Colonic mucosa (tissue), 4 donors: Measurements from ENCODE around the gene NUP153. TPM values are rescaled to one million over a fixed set of nuclear protein-coding genes. Genes with fewer than 3 reads are reported as not detected.

Source experiments
- DNase-seq: peaks from one replicate; pipeline ENCODE4 v3.0.0-alpha.2; 2020
- H3K27ac ChIP-seq: fragments of 200-600 bp; one replicate; pipeline ENCODE4 v1.8.0; 2021
- H3K27me3 ChIP-seq: fragments of 200-600 bp; one replicate; pipeline ENCODE4 v1.8.0; 2021
- H3K36me3 ChIP-seq: fragments of 200-600 bp; one replicate; pipeline ENCODE4 v1.8.0; 2021
- H3K4me1 ChIP-seq: fragments of 200-600 bp; one replicate; pipeline ENCODE4 v1.8.0; 2021; ENCODE audit warnings: mild to moderate bottlenecking
- H3K4me3 ChIP-seq: fragments of 200-600 bp; one replicate; pipeline ENCODE4 v1.8.0; 2021
- H3K9ac ChIP-seq, 2 donors: one replicate each; pipeline ENCODE4 v1.7.0; 2013; ENCODE audit warnings: control low read depth in 2 of 2, low read depth in 2 of 2, low read length in 2 of 2
- H3K9me3 ChIP-seq: fragments of 200-600 bp; one replicate; pipeline ENCODE4 v1.8.0; 2021
- CTCF ChIP-seq: fragments of 200-600 bp; IDR thresholded peaks from one replicate; pipeline ENCODE4 v1.8.0; 2022; ENCODE audit warnings: antibody characterized with exemption, mild to moderate bottlenecking
- intact Hi-C: fragments of 100-400 bp; cut with DNase I; formaldehyde crosslinking; loops from one replicate; pipeline ENCODE4 v1.14.1; 2022
- total RNA-seq, 2 donors: library from RNA; stranded (reverse); fragmentation: NEBNext Ultra II Directional in 1 of 2; extraction: Animal tissue kit (Norgen Biotek cat#: 25700) in 1 of 2; gene quantifications; one replicate each; pipeline ENCODE4 v1.2.1, GENCODE V29; 2021
- donor health status: healthy.
- donor health status: DM: no; HTN: no; CAD: no.
- donor health status: DM: no; HTN: no; CAD: no.

NUP153 gene
- total RNA-seq, 2 donors from 2014 or later = 29.8 to 31.7 TPM

- Histone ChIP-seq H3K36me3 (no peaks in the 10 kb centered on the region), H3K4me1 (no peaks in the 10 kb centered on the region), H3K4me3 (no peak overlapping the region), H3K27ac (no peak overlapping the region), H3K27me3 (no peaks in the 10 kb centered on the region), H3K9me3 (no peaks in the 10 kb centered on the region), H3K9ac (no peak overlapping the region)
- no peak for DNase-seq
- intact Hi-C loops = no loop called here
- TF ChIP-seq CTCF = no peak
Measured at GRCh38 chr6:17728551-17729222, 22.0 kb upstream of the NUP153 start.

GRCh38 chr6:17725083-17725482 is 18.4 kb upstream of the NUP153 start:
- no peaks in the 10 kb centered on the region for H3K4me1 ChIP-seq
- intact Hi-C loops = no loop called here
- no peaks in the 10 kb centered on the region for H3K27me3 ChIP-seq
- no peaks in the 10 kb centered on the region for H3K36me3 ChIP-seq
- H3K9me3 ChIP-seq = no peaks in the 10 kb centered on the region
- no peak for TF ChIP-seq CTCF
- no peak overlapping the region for H3K4me3 ChIP-seq
- H3K9ac ChIP-seq = no peak overlapping the region
- DNase-seq = peak; percentile 32
- no peak overlapping the region for H3K27ac ChIP-seq

- no peak for TF ChIP-seq CTCF
- Histone ChIP-seq H3K27ac (no peak overlapping the region), H3K9ac (no peak overlapping the region), H3K9me3 (no peaks in the 10 kb centered on the region), H3K4me3 (no peak overlapping the region), H3K36me3 (no peaks in the 10 kb centered on the region), H3K27me3 (no peaks in the 10 kb centered on the region), H3K4me1 (no peaks in the 10 kb centered on the region)
- DNase-seq = no peak
- intact Hi-C loops = no loop called here
Measured at GRCh38 chr6:17724341-17724740, 17.6 kb upstream of the NUP153 start.

DNA sequence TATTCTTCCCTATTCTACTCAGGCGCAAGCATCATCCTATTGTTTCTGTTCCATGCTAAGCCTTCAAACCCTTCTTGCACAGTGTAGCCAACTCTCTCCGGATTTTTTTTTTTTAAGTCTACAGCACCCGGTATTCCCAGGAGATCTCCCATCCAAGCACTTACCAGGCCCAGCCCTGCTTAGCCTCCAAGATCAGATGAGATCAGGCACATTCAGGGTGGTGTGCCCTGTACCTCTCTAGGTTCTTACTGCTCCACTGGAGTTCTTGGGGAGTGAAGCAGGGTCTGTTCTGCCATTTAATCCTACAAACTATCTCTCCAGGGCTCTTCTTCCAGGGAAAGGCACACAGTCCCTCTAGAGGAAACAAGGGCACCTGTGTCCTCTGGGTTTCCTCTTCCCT is 14.9 kb upstream of the NUP153 start:
- H3K27ac ChIP-seq = no peak overlapping the region
- DNase-seq = no peak
- intact Hi-C loops = no loop called here

DNA sequence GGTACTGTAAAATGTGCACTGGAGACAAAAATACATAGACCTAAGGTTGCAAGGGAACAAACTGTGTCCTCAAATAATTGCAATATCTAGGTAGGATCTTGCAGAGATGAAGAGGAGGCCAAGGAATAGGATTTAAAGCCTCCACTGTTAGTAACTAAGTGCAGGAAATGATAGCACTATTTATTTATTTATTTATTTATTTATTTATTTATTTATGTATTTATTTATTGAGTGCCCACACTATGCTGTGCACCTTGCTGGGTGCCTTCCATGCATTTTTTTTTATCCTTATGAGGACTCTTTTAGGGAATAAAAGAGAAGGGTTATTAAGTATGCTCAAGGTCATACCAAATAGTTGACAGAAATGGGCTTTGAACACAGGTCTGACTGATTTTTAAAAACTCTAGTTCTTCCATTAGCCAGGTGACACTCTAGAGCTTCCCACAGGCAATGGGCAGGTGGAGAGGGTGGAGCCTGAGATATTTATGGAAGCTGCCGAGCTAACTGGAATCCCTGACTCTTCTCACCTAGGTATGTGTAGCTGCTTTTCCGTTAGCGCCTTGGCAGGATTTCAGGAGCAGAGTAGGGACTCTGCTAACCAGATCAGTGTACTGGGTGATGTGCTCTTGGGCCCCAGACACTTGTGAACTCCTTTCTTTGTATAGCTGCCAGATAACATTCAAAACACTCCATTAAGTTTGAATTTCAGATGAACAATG is 12.8 kb upstream of the NUP153 start:
- H3K27ac ChIP-seq = no peak overlapping the region
- H3K4me3 ChIP-seq = no peak overlapping the region
- DNase-seq = no peak
- no peak for TF ChIP-seq CTCF
- intact Hi-C loops = no loop called here
- H3K4me1 ChIP-seq = no peaks in the 10 kb centered on the region
- H3K27me3 ChIP-seq = no peaks in the 10 kb centered on the region
- H3K9ac ChIP-seq = no peak overlapping the region
- no peaks in the 10 kb centered on the region for H3K36me3 ChIP-seq
- no peaks in the 10 kb centered on the region for H3K9me3 ChIP-seq

More for the DNA sequence above, 14.9 kb upstream of the NUP153 start:
- H3K9me3 ChIP-seq = no peaks in the 10 kb centered on the region
- H3K4me3 ChIP-seq = no peak overlapping the region
- H3K36me3 ChIP-seq = no peaks in the 10 kb centered on the region
- TF ChIP-seq CTCF = no peak
- no peaks in the 10 kb centered on the region for H3K4me1 ChIP-seq
- H3K27me3 ChIP-seq = no peaks in the 10 kb centered on the region
- no peak overlapping the region for H3K9ac ChIP-seq
